ENCODE data around the gene PCBP3.
"Not testable (repeated sequence)": the region's sequence is repeated elsewhere in the genome, so short reads cannot be mapped to it uniquely, and the experiment has no call there.

Gene PCBP3

DNA sequence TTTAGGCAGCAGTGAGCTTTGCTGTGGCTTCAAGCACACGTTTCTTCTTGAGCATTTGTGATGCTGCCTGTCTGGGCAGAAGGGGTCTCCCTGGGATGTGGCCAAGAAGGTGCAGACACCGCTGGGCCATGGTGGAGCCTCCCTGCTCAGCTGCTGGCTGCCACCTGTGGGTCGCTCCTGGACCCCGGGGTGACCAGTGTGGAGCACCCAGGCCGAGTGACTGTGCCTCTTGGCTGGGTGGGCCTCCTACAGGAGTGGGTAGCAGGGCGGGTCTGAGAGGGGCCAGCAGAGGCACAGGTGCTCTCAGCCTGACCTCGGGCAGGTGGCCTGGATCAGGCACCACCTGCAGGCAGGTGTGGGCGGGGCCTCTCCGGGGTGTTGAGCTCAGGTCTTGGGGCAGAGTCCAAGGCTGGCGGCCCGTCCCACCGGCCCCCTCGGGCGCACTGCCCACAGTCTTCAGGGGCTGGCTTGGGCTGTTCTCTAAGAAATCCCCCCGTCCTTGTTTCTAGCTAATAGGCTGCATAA is 296.1 kb downstream of the PCBP3 start:
- DNase-seq (ENCODE audit: low read depth in 4 of 4, low spot score in 1 of 4) = no peak

DNA sequence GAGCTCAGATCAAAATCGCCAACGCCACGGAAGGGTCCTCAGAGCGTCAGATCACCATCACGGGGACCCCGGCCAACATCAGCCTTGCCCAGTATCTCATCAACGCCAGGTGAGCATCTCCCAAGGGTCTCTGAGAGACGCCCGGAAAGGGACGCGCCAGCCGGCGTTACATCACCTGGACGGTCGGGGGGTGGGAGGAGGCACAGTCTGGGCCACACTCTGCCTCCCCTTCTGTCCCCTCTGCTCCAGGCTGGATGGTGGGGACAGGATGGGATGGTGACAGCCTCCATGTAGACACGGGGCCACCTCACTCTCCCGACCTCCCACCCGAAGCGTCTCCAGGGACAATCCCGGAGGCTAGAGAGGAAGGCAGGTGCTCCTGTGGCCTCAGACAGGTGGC is 296.6 kb downstream of the PCBP3 start:
- no peak for DNase-seq (ENCODE audit: low read depth in 4 of 4, low spot score in 1 of 4)

DNA sequence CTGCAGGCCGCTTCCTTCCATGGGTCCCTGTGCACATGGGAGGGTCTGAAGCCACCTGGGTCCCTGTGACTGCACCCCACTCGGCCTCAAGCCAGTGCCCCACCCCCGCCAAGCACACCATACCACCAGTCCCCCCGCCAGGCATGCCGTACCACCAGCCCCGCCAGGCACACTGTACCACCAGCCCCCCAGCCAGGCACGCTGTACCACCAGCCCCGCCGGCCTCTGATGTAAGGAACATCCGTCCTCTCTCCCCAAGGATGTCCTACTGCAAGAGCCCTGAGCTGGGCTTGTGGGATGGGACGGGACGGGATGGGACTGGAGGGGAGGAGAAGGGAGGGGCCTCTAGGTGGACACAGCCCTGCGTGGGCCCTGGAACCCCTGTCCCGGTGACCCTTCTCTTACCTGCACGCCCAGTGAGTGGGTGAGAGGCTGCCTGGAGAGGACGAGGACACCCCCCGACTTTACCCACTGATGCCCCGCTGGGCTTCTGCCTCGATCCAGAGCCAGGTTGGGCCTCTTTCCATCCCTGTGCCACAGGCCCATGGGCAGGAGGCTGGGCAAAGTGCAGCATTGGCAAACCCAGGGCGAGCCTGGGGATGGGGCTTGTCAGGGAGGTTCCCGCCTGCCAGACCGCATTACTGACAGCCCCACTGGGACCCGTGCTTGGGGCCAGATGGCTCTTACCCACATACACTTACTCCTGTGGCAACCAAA is 297.3 kb downstream of the PCBP3 start:
- no peak for DNase-seq (ENCODE audit: low read depth in 4 of 4, low spot score in 1 of 4)

DNA sequence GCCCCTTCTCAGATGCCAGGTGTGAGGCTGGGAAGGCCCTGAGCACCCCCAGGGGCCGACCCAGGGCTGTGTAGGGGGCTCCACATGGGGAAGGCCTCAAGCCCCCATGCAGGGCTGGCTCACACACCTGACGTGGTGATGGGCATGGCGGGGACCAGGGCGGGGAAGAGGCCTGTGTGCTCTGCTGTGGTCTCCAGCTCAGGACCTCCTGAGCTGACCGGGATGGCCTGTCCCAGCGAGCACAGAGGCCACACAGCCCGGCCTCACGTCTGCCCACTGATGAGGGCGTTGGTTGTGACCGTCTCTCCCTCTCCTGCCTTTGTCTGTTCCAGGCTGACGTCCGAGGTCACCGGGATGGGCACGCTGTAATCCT is 297.8 kb downstream of the PCBP3 start:
- DNase-seq (ENCODE audit: low read depth in 4 of 4, low spot score in 1 of 4) = no peak

DNA sequence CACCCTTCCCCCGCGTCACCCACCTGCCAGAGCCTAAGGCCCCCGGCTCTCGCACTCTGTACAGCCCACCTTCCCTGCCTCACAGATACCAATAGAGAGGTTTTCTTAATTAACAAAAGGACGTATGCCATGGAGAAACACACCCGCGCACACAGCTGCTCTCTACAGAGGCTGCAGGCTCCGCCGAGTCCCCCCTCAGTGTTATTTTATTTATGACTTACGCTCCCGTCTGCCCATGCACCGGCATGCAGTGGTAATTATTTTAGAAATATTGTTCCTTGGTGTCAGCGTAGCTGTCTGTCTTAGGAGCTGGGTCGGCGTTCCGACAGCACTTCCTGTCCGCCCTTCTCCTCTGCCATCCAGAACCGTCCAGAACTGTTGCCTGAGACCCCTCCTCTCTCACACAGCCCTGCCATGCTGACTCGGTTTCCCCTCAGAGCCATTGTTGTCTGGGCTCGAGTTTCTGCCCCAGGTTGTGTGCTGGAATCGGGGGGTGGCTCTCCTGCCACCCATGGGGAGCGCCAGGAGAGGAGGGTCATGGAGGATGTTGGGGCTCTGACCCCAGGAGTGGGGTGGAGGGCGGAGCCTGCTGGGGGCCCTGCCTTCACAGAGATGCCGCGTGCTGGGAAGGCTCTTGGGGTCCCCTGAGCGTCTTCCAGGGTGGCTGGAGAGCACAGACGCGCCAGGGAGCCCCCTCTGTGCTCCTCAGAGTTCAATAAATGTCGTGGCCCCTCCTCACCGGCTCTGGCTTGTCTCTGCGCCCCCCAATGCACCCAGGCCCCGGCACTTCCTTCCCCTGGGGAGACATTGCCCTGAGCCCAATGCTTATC is 298.4 kb downstream of the PCBP3 start:
- DNase-seq (ENCODE audit: low read depth in 4 of 4, low spot score in 1 of 4) = no peak

DNA sequence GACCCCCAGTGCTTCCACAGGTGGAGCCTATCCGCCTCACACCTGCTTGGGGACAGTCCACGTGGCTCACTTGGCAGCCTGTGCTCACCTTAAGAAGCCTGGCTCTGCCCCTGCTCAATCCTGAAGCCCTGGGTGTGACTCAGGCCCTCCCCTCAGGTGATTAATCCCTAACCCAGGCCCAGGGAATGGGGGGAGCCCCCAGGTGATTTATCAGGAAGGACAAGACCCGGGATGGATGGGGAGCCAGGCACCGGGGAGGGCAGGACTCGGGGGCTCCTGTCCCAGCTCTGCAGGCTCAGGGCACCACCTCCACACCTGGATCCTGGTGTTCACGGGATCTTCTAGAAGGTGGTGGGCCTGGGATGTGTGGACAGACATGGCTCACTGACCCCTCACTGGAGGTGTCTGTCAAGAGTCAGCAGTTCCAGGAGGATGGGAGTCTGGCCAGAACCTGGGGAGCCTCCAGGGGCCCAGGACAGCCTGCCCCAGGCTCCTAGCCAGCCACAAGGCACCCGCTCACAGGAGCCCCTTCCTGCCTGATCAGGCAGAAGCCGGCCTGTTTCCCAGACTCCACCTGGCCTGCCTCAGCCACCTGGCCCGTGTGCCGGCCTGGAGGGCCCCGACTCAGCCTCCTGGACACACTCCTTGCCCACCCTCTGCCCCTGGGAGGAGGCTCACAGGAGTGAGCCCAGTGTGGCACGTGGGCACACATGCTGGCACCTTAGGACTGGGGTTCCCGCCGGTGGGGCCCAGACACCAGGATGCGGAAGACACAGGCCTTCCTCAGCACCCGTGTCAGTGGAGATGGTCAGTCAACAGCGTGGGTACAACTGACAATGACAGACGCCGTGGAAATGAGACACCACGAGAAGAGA is 299.5 kb downstream of the PCBP3 start:
- no peak for DNase-seq (ENCODE audit: low read depth in 4 of 4, low spot score in 1 of 4)

DNA sequence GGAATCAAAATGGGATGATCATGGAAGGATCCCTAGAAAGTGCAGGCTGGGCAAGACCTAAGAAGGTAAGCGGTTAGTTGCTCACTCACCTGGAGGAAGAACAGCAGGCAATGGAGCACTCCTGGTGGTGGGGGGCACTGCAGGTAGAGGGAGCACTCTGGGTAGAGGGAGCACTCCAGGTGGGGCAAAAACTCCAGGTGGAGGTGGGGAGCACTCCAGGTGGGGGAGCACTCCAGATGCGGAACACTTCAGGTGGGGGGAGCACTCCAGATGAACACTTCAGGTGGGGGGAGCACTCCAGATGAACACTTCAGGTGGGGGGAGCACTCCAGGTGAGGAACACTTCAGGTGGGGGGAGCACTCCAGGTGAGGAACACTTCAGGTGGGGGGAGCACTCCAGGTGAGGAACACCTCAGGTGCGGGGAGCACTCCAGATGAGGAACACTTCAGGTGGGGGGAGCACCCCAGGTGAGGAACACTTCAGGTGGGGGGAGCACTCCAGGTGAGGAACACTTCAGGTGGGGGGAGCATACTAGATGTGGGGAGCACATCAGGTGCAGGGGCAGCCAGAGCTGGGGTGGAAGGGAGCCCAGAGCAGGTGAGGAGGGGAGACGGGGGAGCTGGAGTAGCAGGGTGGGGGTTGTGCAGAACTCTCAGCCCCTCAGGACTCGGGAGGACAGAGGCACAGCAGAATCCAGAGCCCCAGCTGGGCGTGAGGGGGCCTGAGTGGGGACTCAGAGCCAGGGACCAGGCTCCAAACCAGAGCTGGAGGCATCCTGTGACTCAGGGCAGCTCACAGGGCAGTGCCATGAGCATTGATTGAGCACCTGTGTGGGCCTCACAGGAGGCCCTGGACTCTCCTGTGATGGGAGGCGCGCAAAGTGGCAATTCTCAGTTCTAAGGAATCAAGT is 300.4 kb downstream of the PCBP3 start:
- DNase-seq (ENCODE audit: low read depth in 4 of 4, low spot score in 1 of 4) = no peak

DNA sequence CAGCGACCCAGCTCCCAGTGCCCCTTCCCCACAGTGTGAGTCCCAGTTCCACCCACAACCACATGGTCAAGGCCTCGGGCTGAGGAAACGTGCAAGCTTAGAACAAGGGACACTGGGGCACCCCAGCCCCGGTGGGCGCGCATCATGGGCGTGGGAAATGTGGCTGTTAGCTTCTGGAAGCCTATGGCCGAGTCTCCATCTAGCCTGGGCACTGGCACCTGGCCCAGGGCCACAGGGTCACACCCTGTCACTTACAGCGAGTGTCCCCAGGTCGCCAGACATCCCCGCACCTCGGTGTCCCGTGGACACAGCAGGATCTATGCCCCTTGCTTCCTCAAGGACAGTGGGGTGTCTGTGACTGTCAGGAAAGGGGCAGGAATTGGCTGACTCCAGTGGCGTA is 301.1 kb downstream of the PCBP3 start:
- no peak for DNase-seq (ENCODE audit: low read depth in 4 of 4, low spot score in 1 of 4)

DNA sequence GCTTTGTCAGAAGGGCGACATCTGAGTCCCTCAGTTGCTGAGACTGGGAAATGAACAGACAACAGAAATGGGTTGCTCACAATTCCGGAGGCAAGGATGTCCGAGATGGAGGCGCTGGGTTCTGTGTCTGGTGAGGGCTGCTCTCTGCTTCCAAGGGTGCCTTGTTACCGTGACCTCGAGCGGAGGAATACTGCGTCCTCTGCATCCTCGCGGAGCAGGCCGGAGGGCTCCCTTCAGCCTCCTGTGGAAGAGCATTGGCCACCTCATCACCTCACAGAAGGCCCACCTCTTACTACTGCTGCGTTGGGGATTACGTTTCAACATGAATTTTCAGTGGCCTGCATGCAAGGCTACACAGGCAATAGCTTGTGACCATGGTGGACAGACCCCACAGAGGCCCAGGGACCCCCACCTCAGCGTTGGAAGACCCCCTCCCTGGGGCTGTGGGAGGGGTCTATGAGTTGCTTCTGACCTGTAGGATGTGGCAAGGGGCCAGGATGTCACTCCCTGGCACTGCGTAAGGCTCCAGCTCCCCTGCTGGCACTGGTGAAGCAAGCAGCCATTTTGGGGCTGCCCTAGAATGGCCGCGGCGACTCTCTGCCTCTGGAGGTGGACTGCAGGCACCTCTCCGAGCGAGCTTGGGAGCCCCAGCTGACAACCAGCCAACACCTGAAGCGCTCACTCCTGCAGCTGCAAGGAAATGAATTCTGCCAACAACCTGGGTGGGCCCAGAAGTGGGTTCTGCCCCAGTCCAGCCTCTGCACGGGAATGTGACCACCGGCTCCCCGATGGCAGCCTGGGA is 301.7 kb downstream of the PCBP3 start:
- DNase-seq (ENCODE audit: low read depth in 4 of 4, low spot score in 1 of 4) = no peak

DNA sequence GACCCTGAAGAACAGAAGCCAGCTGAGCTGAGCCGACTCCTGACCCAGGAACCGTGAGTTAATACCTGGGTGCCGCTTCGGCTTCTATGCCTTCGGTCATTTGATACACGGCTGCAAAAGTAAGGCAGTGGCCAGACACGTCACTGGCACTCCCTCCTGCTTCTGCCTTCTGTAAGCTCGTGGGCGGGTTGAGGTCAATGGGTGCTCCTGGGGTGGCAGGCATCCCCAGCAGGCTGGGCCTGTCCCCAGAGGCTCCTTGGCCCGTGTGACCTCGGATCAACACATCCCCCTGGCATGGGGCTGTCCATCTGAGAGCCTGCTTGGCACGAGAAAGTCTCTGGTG is 302.3 kb downstream of the PCBP3 start:
- no peak for DNase-seq (ENCODE audit: low read depth in 4 of 4, low spot score in 1 of 4)

DNA sequence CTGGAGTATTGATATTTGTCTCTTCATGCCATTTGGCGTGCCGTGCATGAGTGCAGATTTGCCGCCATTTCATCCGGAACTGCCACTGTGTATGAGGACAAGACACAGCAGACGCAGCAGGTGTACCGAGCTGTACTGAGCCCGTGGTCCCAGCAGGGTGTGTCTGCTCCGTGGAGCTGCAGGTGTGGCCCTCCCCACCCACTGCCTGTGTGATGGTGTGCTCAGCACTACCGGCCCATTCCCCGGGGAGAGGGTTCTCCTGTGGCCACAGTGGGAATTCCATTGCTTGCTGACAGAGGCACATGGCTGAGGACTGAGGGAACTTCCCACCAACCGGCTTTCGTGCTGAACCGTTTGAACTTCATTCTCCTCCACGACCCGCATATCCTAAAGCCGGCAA is 303.8 kb downstream of the PCBP3 start:
- DNase-seq (ENCODE audit: low read depth in 4 of 4, low spot score in 1 of 4) = no peak

DNA sequence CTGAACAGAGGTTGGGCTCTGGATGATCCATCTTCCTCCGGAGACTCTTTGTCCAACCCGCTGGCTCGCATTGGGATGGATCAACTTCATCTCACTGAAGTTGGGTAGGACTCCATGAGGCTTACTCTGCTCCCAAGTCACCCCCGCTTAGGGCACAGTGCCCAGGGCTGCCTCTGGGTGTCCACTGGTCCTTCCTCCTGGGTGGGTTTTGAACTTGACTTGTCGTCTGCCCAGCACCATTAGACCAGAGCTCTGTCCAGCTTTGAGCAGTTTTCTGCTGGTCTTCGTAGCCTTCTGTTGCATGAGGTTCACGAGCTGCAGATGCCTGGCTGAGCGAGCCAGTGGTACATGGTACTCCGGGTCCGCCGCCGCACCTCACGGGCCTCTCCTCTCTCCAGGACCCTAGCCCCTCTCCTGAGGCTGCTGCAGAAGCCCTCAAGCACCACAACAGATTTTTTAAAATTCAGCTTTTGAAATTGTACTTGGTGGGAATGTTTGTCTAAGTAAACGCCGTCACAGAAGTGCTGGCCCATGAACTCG is 304.3 kb downstream of the PCBP3 start:
- no peak for DNase-seq (ENCODE audit: low read depth in 4 of 4, low spot score in 1 of 4)

DNA sequence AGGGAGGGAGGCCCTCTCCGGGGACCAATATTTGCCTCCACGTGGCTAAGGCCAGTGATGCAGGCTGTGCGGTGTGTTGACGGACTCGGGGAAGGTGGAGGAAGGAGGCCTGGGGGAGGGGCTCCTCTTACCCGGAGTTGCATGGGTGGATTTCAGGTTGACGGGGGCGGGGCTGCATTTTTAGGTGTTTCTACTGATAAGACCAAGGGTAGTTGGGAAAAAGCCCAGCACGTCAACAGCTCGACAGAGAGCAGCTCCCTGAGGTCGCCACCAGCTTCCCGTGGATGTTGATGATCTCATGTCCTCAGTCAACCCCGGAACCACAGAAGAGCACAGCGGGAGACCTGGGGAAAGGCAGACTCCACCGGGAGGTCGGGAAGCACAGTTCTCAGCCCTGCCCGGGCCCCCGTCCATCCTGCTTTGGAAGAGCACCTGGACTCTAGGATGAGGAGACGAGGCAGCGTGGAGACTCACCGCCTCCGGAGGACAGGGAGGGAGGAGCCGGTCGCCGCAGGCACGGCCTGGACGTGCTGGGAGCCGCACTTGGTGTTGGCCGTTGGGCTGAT is 305.1 kb downstream of the PCBP3 start:
- DNase-seq (ENCODE audit: low read depth in 4 of 4, low spot score in 1 of 4) = no peak

DNA sequence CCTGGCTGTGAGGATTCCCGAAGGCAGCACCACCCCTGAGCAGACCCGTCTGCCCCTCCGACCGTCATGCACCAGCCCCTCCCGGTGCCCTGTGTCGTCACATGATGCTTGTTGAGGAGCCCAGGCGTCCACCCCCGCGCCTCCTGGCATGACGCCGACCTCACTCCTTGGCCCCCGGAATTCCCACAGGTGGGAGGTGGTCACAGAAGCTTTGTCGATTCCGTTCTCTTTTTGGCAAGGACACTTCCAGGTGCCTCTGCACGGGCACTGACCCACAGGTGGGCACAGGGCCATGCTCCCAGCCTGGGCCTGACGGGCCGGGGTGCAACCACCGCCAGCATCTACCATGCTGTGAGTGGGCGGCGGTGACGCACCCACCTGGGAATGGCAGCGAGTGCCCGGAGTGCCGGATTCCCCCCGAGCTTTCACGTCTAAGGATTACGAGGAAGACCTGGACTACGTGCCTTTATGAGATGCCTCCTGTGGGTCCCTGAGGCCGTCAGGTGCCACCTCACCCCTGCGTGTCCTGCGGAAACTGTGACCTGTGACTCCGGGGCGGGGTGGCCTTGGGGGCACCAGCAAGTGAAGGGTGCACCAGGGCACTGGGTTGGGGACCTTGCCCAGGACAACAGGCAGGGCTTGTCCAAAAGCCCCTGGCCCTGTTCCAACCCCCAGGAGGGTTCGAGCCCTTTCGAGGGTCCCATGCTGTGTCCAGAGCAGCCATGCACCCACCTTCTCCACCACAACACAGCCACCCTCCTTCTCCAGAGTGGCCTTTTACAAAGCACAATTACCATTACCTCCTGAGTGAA is 306.6 kb downstream of the PCBP3 start:
- no peak for DNase-seq (ENCODE audit: low read depth in 4 of 4, low spot score in 1 of 4)

DNA sequence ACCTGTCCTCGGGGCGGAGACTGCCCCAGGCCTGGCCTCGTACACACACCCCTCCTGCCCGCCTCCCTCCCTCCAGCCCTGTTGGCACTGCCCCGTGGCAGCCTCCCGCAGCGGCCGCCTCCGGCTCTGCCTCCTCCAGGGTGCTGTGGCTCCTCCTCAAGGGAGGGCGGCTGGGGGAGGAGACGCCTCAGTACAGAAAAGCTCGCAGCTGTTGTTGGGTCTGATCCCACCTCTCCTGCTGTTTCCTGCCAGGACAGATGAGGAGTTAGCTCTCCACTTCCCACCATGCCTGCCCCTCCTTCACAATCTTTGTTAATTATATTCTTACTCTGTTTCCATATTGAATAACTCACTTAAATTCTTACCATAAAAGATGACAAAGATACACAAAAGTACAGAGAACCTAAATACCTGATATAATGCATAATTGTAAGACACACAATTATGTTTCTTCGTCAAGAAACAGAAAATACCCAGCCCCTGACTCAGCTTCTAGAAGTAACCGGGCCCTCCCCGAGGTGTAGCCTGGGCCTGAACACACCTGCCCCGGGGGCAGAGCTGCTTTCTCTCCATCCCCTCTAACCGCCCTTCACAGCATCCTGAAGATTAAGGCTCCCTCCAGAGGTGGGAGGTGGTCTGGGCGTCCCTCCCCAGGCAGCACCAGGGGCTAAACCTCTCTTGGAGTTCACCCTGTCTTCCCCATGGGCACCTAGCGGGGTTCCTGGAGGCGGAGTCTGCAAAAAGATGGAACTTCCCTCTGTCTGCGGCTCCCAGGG is 307.4 kb downstream of the PCBP3 start:
- DNase-seq (ENCODE audit: low read depth in 4 of 4, low spot score in 1 of 4) = no peak

DNA sequence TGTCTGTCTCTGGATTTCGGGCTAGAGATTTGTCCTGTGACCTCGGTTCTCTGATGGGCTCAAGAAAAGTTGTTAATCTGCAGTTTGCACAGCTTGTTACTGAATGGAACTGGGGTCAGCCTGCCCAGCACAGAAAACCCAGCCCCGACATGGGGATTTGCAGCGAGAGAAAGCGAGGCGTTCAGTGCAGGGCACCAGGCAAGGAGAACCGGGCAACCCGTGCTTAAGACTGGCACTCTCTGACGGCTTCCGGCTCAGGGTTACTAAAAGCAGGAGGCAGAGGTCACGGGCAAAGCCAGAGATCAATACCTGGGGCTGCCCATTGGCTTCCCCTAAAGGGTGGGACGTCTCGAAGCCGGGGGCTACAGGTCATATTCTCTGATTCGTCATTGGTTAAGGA is 308.2 kb downstream of the PCBP3 start:
- DNase-seq (ENCODE audit: low read depth in 4 of 4, low spot score in 1 of 4) = no peak

DNA sequence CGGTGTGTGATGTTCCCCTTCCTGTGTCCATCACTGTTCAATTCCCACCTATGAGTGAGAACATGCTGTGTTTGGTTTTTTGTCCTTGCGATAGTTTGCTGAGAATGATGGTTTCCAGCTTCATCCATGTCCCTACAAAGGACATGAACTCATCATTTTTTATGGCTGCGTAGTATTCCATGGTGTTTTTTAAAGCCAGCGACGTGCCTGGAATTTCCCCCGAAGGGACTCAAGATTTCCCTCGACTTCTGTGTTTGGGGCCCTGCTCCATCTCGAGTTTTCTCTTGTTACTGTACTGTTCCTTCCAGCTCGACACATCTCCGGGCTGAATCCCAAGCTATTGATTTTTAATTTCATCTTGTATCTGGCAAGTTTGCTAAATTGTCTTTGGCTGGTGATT is 309.0 kb downstream of the PCBP3 start:
- DNase-seq (ENCODE audit: low read depth in 4 of 4, low spot score in 1 of 4) = not testable (repeated sequence)

DNA sequence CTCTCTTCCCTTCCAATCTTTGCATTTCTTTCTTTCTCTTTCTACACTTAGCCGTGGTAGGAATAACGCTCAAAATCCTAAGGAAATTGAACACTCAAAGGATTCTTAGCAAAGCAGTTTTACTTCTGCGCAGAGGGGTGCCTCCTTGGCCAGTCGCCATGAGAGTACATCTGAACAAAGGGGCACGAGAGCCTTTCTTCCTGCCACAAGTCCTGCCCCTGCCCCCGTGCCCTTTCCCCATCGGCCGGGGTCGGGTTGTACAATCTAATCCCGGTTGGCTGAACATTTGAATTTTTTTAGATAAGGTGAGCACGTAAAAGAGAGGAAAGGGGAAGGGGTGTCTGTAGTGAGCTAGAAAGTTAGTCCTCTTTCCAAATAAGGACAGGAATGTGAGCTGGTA is 309.4 kb downstream of the PCBP3 start:
- no peak for DNase-seq (ENCODE audit: low read depth in 4 of 4, low spot score in 1 of 4)
